ENCODE results near the gene ARHGEF1.

Gene ARHGEF1

DNA sequence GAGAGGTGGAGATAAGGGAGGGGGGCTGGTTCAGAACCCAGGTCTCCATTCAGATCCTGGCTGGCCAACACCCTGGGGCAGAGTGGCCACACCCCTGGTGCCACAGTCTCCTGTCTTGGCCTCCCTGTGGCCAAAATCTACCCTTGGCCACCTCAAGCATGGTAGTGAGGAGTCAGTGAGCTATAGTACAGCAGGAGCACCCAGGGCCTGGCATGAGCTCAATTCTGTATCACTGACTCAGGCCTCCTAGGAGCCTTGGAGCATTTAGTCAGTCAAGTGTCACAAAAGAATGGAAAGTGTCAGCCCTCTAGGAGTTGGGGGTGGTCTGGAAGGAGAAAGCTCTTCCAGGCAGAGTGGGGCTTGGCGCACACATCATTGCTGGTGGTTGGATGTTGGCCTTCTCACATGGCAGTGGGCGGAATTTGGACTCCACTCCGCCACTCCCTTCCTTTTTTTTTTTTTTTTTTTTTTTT, 12.5 kb upstream of the ARHGEF1 start (continued):
- TF ChIP-seq SP7 (tag by site-specific recombination; IDR thresholded peaks at IDR 0.05): 0 out of 2 replicates have a peak, but pooled peaks have one; percentile 45
- TF ChIP-seq, protein P1, sequence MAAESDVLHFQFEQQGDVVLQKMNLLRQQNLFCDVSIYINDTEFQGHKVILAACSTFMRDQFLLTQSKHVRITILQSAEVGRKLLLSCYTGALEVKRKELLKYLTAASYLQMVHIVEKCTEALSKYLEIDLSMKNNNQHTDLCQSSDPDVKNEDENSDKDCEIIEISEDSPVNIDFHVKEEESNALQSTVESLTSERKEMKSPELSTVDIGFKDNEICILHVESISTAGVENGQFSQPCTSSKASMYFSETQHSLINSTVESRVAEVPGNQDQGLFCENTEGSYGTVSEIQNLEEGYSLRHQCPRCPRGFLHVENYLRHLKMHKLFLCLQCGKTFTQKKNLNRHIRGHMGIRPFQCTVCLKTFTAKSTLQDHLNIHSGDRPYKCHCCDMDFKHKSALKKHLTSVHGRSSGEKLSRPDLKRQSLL (tag by site-specific recombination; IDR thresholded peaks at IDR 0.05): no peak
- TF ChIP-seq ZNF600 (tag by site-specific recombination; IDR thresholded peaks at IDR 0.05): peak; percentile 83
- no peak for TF ChIP-seq ZNF473 (tag by site-specific recombination; IDR thresholded peaks at IDR 0.05)
- TF ChIP-seq GLIS1 (tag by site-specific recombination; IDR thresholded peaks at IDR 0.05): peak; percentile 87
- no peak for TF ChIP-seq ZNF26 (tag by site-specific recombination; IDR thresholded peaks at IDR 0.05)
- no peak for TF ChIP-seq ZNF776 (tag by site-specific recombination; IDR thresholded peaks at IDR 0.05; ENCODE audit: borderline replicate concordance)
- TF ChIP-seq ZNF501 (tag by site-specific recombination; IDR thresholded peaks at IDR 0.05): no peak
- TF ChIP-seq KLF16 (tag by site-specific recombination; IDR thresholded peaks at IDR 0.05): no peak
- TF ChIP-seq IKZF3 (tag by site-specific recombination; IDR thresholded peaks at IDR 0.05): 0 out of 2 replicates have a peak, but pooled peaks have one; percentile 8
- no peak for TF ChIP-seq YY2 (tag by site-specific recombination; IDR thresholded peaks at IDR 0.05)
- TF ChIP-seq ZFHX2 (tag by site-specific recombination; conservative IDR thresholded peaks at IDR 0.05): 0 out of 2 replicates have a peak, but pooled peaks have one; percentile 32
- TF ChIP-seq, protein P2, sequence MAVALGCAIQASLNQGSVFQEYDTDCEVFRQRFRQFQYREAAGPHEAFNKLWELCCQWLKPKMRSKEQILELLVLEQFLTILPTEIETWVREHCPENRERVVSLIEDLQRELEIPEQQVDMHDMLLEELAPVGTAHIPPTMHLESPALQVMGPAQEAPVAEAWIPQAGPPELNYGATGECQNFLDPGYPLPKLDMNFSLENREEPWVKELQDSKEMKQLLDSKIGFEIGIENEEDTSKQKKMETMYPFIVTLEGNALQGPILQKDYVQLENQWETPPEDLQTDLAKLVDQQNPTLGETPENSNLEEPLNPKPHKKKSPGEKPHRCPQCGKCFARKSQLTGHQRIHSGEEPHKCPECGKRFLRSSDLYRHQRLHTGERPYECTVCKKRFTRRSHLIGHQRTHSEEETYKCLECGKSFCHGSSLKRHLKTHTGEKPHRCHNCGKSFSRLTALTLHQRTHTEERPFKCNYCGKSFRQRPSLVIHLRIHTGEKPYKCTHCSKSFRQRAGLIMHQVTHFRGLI (tag by site-specific recombination; IDR thresholded peaks at IDR 0.05): 0 out of 2 replicates have a peak, but pooled peaks have one; percentile 29
- no peak for TF ChIP-seq ZNF623 (tag by site-specific recombination; IDR thresholded peaks at IDR 0.05)
- TF ChIP-seq HIC1 (tag by site-specific recombination; IDR thresholded peaks at IDR 0.05): no peak

- ChIA-PET POLR2A (interaction anchor here (0.6 to 7.2 kb wide), 7 partner anchors 8 to 500 kb away, joined by 3 to 118 read pairs (median 22); partner anchors contain the start of genes ARHGEF1, RABAC1 and RPS19), CTCF (interaction anchor here (0.7 to 5.9 kb wide), 15 partner anchors 9 to 163 kb away, joined by 3 to 73 read pairs (median 10); partner anchors contain the start of genes RABAC1 and RPS19)
- H3K4me1 ChIP-seq (ENCODE audit: control insufficient read depth, insufficient read depth, low read length): no peaks in the 10 kb centered on the region; the same call in 1 of the 2 replicates
- peaks cover 47 to 56% of the 10 kb centered on the region in 2 experiments for H3K36me3 ChIP-seq (ENCODE audit: control insufficient read depth in 2 of 2, insufficient read depth in 1 of 2, low read length in 2 of 2)
- H3K9me3 ChIP-seq (ENCODE audit: control insufficient read depth, insufficient read depth, low read depth, low read length): no peaks in the 10 kb centered on the region
- H3K27ac ChIP-seq (ENCODE audit: extremely low read depth, low read depth, low read length): peak overlapping the region; percentile 54
- H3K4me3 ChIP-seq (ENCODE audit: low read depth, low read length): no peak overlapping the region
- no peak for TF ChIP-seq ZNF248 (tag by site-specific recombination; IDR thresholded peaks at IDR 0.05)
- TF ChIP-seq ZSCAN5A (tag by site-specific recombination; IDR thresholded peaks at IDR 0.05): no peak
- no peak for TF ChIP-seq ZNF302 (tag by site-specific recombination; IDR thresholded peaks at IDR 0.05; ENCODE audit: low read depth)
- TF ChIP-seq ZBTB1 (tag by site-specific recombination; IDR thresholded peaks at IDR 0.05): no peak
- TF ChIP-seq, protein P3, sequence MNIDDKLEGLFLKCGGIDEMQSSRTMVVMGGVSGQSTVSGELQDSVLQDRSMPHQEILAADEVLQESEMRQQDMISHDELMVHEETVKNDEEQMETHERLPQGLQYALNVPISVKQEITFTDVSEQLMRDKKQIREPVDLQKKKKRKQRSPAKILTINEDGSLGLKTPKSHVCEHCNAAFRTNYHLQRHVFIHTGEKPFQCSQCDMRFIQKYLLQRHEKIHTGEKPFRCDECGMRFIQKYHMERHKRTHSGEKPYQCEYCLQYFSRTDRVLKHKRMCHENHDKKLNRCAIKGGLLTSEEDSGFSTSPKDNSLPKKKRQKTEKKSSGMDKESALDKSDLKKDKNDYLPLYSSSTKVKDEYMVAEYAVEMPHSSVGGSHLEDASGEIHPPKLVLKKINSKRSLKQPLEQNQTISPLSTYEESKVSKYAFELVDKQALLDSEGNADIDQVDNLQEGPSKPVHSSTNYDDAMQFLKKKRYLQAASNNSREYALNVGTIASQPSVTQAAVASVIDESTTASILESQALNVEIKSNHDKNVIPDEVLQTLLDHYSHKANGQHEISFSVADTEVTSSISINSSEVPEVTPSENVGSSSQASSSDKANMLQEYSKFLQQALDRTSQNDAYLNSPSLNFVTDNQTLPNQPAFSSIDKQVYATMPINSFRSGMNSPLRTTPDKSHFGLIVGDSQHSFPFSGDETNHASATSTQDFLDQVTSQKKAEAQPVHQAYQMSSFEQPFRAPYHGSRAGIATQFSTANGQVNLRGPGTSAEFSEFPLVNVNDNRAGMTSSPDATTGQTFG (tag by site-specific recombination; IDR thresholded peaks at IDR 0.05; ENCODE audit: borderline replicate concordance): no peak
- TF ChIP-seq ZNF600 (tag by site-specific recombination; IDR thresholded peaks at IDR 0.05): peak; percentile 82
- no peak for TF ChIP-seq ZNF292 (tag by site-specific recombination; IDR thresholded peaks at IDR 0.05; ENCODE audit: borderline replicate concordance, low read depth)
- TF ChIP-seq, protein P4, sequence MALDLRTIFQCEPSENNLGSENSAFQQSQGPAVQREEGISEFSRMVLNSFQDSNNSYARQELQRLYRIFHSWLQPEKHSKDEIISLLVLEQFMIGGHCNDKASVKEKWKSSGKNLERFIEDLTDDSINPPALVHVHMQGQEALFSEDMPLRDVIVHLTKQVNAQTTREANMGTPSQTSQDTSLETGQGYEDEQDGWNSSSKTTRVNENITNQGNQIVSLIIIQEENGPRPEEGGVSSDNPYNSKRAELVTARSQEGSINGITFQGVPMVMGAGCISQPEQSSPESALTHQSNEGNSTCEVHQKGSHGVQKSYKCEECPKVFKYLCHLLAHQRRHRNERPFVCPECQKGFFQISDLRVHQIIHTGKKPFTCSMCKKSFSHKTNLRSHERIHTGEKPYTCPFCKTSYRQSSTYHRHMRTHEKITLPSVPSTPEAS (tag by site-specific recombination; IDR thresholded peaks at IDR 0.05): no peak
- TF ChIP-seq ZNF791 (tag by site-specific recombination; IDR thresholded peaks at IDR 0.05): no peak
These were observed 11.2 kb upstream of the ARHGEF1 start for GRCh38 chr19:41871573-41872383.
